Loucy (cell line): ENCODE data around the gene SH3RF3.
A peak's percentile ranks its signal among the peaks of the same experiment; 100 is the strongest.

Experiments used
- H2AFZ ChIP-seq: fragments of 200-600 bp; sonication (generic); 2 replicates; pipeline ENCODE4 v1.6.0; 2016; ENCODE audit warnings: antibody characterized with exemption, mild to moderate bottlenecking, low read length, moderate library complexity
- H3F3A ChIP-seq: fragments of 200-600 bp; 2 replicates; pipeline ENCODE4 v1.6.0; 2016; ENCODE audit warnings: antibody characterized with exemption, low read depth, mild to moderate bottlenecking
- H3K27me3 ChIP-seq: fragments of 200-600 bp; sonication (generic); 2 replicates; pipeline ENCODE4 v1.6.1; 2014; ENCODE audit warnings: low read length, mild to moderate bottlenecking; ENCODE audit not compliant: insufficient read depth, poor library complexity, severe bottlenecking
- H3K36me3 ChIP-seq: fragments of 200-600 bp; sonication (generic); 2 replicates; pipeline ENCODE4 v1.6.1; 2016; ENCODE audit warnings: low read length; ENCODE audit not compliant: insufficient read depth
- H3K4me1 ChIP-seq: fragments of 200-600 bp; sonication (generic); 2 replicates; pipeline ENCODE4 v1.5.1; 2014; ENCODE audit warnings: low read length, mild to moderate bottlenecking; ENCODE audit not compliant: insufficient read depth, poor library complexity, severe bottlenecking
- H3K4me2 ChIP-seq: fragments of 200-600 bp; sonication (generic); 2 replicates; pipeline ENCODE4 v1.6.0; 2014; ENCODE audit warnings: antibody characterized with exemption, low read length, low read depth, mild to moderate bottlenecking; ENCODE audit not compliant: poor library complexity, severe bottlenecking
- H3K4me3 ChIP-seq: fragments of 200-600 bp; sonication (generic); 2 replicates; pipeline ENCODE4 v1.5.1; 2014; ENCODE audit warnings: low read length, mild to moderate bottlenecking, mixed read lengths; ENCODE audit not compliant: poor library complexity, severe bottlenecking
- H3K79me2 ChIP-seq: fragments of 200-600 bp; sonication (generic); 2 replicates; pipeline ENCODE4 v1.6.1; 2014; ENCODE audit warnings: low read length; ENCODE audit not compliant: insufficient read depth
- H3K9ac ChIP-seq: fragments of 200-600 bp; sonication (generic); 2 replicates; pipeline ENCODE4 v1.6.0; 2014; ENCODE audit warnings: mild to moderate bottlenecking, low read depth, low read length, moderate library complexity; ENCODE audit not compliant: poor library complexity, severe bottlenecking
- H3K9me2 ChIP-seq: fragments of 200-600 bp; sonication (generic); replicated peaks from 2 replicates; pipeline ENCODE4 v1.6.1; 2016; ENCODE audit warnings: low read depth, low read length, mixed read lengths
- H3K9me3 ChIP-seq: fragments of 200-600 bp; sonication (generic); 2 replicates; pipeline ENCODE4 v1.6.1; 2014; ENCODE audit warnings: mild to moderate bottlenecking, antibody characterized with exemption, low read length, low read depth; ENCODE audit not compliant: insufficient read depth
- H4K20me1 ChIP-seq: fragments of 200-600 bp; sonication (generic); 2 replicates; pipeline ENCODE4 v1.6.0; 2014; ENCODE audit warnings: antibody characterized with exemption, low read length, mild to moderate bottlenecking; ENCODE audit not compliant: insufficient read depth, poor library complexity, severe bottlenecking
- EZH2phosphoT487 ChIP-seq: fragments of 200-600 bp; IDR thresholded peaks from 2 replicates; pipeline ENCODE4 v1.6.1; 2018; ENCODE audit warnings: antibody characterized with exemption, mild to moderate bottlenecking, moderate library complexity, borderline replicate concordance
- TF ChIP-seq, protein P1 (sequence below): fragments of 200-600 bp; sonication (generic); conservative IDR thresholded peaks from 2 replicates; pipeline ENCODE4 v1.5.1; 2014; ENCODE audit warnings: mild to moderate bottlenecking, antibody characterized with exemption, low read length

Gene SH3RF3

GRCh38 chr2:109257653-109258052 lies 128.6 kb downstream of the SH3RF3 start:
- H3K9me2 ChIP-seq = no peaks in the 10 kb centered on the region
- TF ChIP-seq, protein P1, sequence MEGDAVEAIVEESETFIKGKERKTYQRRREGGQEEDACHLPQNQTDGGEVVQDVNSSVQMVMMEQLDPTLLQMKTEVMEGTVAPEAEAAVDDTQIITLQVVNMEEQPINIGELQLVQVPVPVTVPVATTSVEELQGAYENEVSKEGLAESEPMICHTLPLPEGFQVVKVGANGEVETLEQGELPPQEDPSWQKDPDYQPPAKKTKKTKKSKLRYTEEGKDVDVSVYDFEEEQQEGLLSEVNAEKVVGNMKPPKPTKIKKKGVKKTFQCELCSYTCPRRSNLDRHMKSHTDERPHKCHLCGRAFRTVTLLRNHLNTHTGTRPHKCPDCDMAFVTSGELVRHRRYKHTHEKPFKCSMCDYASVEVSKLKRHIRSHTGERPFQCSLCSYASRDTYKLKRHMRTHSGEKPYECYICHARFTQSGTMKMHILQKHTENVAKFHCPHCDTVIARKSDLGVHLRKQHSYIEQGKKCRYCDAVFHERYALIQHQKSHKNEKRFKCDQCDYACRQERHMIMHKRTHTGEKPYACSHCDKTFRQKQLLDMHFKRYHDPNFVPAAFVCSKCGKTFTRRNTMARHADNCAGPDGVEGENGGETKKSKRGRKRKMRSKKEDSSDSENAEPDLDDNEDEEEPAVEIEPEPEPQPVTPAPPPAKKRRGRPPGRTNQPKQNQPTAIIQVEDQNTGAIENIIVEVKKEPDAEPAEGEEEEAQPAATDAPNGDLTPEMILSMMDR = no peak
- no peak for TF ChIP-seq EZH2phosphoT487
- peak overlapping the region; percentile 52 for H3K4me2 ChIP-seq
- H3K9me3 ChIP-seq = no peaks in the 10 kb centered on the region
- H4K20me1 ChIP-seq = no peaks in the 10 kb centered on the region
- H3K27me3 ChIP-seq = no peaks in the 10 kb centered on the region
- H2AFZ ChIP-seq = no peak overlapping the region
- H3K4me1 ChIP-seq = peaks cover 65% of the 10 kb centered on the region
- H3K9ac ChIP-seq = peak overlapping the region; percentile 25
- H3K36me3 ChIP-seq = no peaks in the 10 kb centered on the region
- peaks cover 32% of the 10 kb centered on the region; the same call in 1 of the 2 replicates for H3K79me2 ChIP-seq
- no peak overlapping the region for H3K4me3 ChIP-seq
- 0 out of 2 replicates have a peak, but pooled peaks cover 4% of the 10 kb centered on the region for H3F3A ChIP-seq

DNA sequence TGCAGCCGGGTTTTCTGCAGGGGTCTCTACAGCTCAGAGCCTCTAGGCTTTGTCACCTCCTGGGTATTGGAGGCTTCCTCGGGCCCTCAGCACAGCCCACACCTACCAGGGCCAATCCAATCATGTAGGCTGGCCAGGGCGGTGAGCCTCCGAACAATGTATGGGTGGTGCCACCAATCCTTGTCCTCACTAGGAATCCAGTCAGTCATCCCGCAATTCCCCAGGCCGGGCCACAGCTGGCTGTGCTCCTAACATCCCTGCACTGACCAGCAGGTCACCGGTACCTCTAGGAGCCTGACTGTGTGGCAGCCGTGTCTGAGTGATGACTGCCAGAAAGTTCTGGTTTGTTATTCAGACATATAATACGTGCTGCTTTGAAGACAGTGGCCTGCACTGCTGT lies 129.4 kb downstream of the SH3RF3 start:
- no peaks in the 10 kb centered on the region for H3K9me3 ChIP-seq
- H3K9me2 ChIP-seq = no peaks in the 10 kb centered on the region
- peaks cover 65% of the 10 kb centered on the region for H3K4me1 ChIP-seq
- peaks cover 32% of the 10 kb centered on the region; the same call in 1 of the 2 replicates for H3K79me2 ChIP-seq
- no peaks in the 10 kb centered on the region for H3K27me3 ChIP-seq
- no peaks in the 10 kb centered on the region for H3K36me3 ChIP-seq
- H4K20me1 ChIP-seq = no peaks in the 10 kb centered on the region
- H3K9ac ChIP-seq = no peak overlapping the region
- H2AFZ ChIP-seq = no peak overlapping the region
- TF ChIP-seq, protein P1 = no peak
- TF ChIP-seq EZH2phosphoT487 = no peak
- no peak overlapping the region for H3K4me3 ChIP-seq
- H3K4me2 ChIP-seq = no peak overlapping the region
- H3F3A ChIP-seq = 0 out of 2 replicates have a peak, but pooled peaks cover 4% of the 10 kb centered on the region

DNA sequence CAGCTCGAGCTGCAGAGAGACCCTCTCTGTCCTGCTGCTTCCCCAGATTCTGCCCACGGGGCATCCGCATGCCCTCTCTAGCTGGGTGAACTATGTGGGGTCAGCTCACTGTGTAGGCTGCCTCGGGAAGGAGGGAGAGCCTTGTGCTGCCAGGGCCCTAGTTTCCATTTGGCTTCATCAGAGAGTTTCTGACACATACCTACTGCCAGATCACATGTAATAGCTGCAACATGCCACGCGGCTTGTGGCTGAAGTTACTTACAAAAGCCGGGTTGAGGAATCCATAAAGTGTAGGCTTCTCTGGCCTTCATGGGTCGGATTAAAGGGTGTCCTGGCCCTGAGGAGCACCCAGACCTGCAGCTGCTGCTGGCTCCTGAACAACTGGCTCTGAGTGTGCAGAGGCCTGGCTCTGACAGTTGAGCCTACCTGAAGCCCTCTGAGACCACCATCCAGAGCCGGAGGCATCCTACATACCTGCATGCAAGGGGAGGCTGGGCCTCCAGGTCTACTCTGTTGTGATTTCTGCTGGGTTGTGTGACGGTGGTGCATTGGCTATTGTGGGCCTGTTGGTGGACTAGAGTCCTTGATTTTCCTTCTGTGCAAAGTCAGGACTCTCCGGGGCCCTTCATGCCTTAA lies 130.0 kb downstream of the SH3RF3 start:
- Histone ChIP-seq H3K27me3 (no peaks in the 10 kb centered on the region), H3K4me2 (no peak overlapping the region), H3K9ac (no peak overlapping the region), H3K4me1 (peaks cover 65% of the 10 kb centered on the region), H3K4me3 (no peak overlapping the region), H3F3A (0 out of 2 replicates have a peak, but pooled peaks cover 4% of the 10 kb centered on the region), H3K36me3 (no peaks in the 10 kb centered on the region), H3K79me2 (peaks cover 28% of the 10 kb centered on the region; the same call in 1 of the 2 replicates), H4K20me1 (no peaks in the 10 kb centered on the region), H3K9me3 (no peaks in the 10 kb centered on the region), H2AFZ (no peak overlapping the region), H3K9me2 (no peaks in the 10 kb centered on the region)
- no peak for TF ChIP-seq EZH2phosphoT487
- TF ChIP-seq, protein P1 = no peak
